C4-2B (cell line): ENCODE data around the gene ROR1.

Experiments used
- CTCF ChIP-seq: fragments of 450-650 bp; conservative IDR thresholded peaks from 2 replicates; pipeline ENCODE4 v1.5.1; 2017; ENCODE audit warnings: mild to moderate bottlenecking
- ZFX ChIP-seq: fragments of 450-650 bp; IDR thresholded peaks from 2 replicates; pipeline ENCODE4 v1.6.1; 2017

GRCh38 chr1:64062941-64063581 is 289.2 kb downstream of the ROR1 start:
- no peak for TF ChIP-seq ZFX
- TF ChIP-seq CTCF: no peak
